Femur (tissue), 1 donor: ENCODE measurements around the gene DNAL4.

Experiments
- DNase-seq: peaks from one replicate; pipeline ENCODE4 v3.0.0-alpha.2; 2017

DNAL4 gene

DNA sequence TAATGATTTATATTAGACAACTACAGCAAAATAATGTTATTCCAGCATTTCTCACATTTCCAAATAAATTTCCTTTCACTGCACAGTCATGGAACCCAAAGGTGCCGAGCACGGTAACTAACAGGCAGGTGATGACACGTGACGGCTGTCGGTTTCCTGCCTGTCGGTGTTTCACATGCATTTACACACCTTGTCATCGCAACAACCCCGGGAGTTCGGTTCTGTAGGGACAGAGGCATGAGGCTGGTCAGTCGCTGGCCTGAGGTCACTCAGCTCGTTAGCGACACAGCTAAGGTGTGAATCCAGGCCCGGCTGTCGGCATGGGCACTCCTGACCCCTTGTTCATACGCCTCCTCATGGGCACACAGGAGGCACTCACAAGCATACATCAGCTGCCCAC lies 9.9 kb downstream of the DNAL4 start:
- no peak for DNase-seq

DNA sequence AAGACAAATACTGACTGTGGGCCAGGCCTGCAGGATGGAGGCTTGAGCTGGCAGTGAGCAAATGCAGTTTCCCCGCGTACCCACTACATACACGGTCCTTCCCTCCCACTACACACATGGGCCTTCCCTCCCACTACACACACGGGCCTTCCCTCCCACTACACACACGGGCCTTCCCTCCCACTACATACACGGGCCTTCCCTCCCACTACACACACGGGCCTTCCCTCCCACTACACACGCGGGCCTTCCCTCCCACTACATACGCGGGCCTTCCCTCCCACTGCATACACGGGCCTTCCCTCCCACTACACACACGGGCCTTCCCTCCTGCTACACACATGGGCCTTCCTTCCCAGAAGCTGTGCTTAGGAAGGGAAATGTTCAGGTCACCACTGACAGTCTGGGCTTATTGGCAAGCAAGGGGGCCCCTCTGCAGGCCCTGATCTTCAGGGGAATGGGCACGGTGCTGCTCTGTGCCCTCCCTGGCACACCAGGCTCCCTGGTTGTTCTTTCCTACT lies 10.8 kb downstream of the DNAL4 start:
- DNase-seq = no peak

DNA sequence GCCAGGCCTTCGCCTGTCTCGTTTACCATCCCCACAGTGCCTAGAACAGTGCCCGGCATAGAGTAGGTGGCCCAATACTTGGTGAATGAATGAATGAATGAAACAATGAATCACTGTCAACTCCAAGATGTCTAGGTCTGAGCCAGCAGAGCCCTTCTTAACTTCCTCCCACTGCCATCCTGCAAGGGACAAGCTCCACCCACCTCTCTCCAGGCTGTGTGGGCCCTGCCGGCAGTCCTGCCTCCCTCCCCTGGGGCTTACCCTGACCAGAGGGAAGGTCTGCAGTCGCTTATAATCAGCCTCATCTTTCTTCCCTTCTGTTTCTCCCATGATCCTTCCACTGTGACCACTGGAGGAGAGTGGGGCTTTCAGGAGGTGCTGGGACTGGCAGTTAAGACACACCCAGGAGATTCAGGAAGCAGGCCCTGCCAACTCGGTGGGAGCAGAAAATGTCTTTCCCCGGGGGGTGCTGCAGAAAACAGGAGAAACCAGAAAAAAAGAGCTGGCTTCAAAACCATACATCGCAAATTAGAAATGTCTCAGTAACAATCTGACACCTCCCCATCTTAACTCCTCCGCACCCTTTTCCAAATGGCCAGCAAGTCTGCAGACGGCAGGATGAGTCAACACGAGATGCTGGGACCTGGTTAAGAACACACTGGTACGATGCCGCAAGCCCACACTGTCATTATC lies 11.4 kb downstream of the DNAL4 start:
- peak; percentile 61 for DNase-seq

GRCh38 chr22:38781033-38781432 lies 12.9 kb downstream of the DNAL4 start:
- no peak for DNase-seq

GRCh38 chr22:38777087-38777671 lies 16.8 kb downstream of the DNAL4 start:
- no peak for DNase-seq

GRCh38 chr22:38776086-38776485 lies 17.9 kb downstream of the DNAL4 start:
- no peak for DNase-seq

GRCh38 chr22:38775656-38776055 lies 18.3 kb downstream of the DNAL4 start:
- DNase-seq = no peak

DNA sequence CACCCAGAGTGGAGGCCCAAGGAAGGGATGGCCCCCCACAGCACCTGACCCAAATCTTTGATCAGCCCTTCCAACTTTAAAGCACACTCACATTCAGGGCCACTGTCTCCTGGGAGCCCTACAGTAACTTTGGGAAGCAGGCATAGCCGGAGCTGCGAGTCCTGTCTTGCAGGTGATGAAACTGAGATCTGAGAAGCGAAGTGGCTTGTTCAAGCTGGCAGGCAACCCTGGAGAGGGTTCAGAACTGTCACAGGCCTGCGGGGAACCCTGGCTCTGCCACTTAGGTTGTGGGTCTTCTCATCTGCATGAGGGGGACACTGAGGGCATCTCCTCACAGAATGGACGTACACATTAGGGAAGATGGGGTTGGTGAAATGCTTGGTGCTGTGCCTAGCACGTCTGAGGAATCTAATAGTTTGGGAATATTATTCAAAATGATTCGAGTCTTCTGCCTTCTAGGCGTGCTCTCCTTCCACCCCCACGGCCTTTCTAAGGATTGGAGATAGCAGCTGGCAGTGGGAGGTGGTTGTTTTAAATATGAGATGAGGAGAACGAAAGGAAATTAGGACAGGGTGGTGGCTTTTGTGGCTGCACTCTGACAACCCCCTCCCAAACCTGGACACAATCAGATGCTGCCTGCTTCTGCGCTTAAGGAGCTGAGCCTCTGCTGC lies 19.3 kb downstream of the DNAL4 start:
- no peak for DNase-seq

GRCh38 chr22:38773363-38773946 lies 20.5 kb downstream of the DNAL4 start:
- DNase-seq = no peak

- no peak for DNase-seq
These were observed 21.4 kb downstream of the DNAL4 start for GRCh38 chr22:38772623-38772873.

GRCh38 chr22:38770257-38770949 lies 23.5 kb downstream of the DNAL4 start:
- DNase-seq = no peak

GRCh38 chr22:38768036-38768435 lies 25.9 kb downstream of the DNAL4 start:
- no peak for DNase-seq

DNA sequence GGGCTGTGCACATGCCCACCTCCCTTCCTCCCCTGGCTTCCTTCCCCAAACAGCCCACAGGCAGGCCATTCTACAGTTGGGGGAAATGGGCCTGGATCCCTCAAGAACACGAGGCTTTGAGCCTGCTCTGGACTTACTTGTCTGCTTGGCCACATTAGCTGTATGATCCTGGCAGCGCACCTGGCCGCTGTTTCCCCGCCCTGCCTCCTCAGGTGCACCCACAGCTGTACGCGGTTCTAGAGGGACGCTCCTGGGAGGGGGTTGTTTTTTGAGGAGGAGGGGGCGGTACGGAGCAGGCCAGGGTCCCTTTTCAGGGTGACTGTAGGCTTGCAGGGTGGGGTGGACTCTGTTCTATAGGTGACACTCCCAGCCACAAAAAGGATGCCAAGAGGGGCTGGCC lies 26.6 kb downstream of the DNAL4 start:
- no peak for DNase-seq

- DNase-seq = peak; percentile 55
These were observed 27.7 kb downstream of the DNAL4 start for GRCh38 chr22:38766076-38766777.

DNA sequence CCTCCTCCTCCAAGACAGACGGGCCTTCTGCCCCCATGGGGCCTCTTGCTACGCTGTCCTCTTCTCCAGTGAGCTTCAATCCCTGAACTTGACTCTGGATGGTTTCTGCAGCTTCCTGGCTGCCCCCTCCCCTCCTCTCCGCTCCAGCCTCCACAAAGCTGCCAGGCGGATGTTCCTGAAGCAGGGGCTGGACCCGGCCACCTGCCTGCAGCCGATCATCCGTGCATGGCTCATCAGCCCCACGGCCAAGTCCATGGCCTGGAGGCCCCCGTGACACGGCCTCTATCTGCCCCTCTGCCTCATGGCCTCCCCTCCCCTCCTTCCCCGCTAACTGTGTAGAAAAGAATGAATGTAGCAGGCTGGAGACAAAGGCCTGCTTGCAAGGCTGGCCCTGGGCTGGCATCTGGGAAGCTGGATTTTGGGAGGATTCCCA lies 31.4 kb downstream of the DNAL4 start:
- DNase-seq = no peak

GRCh38 chr22:38761202-38762162 lies 32.5 kb downstream of the DNAL4 start:
- DNase-seq = no peak

DNA sequence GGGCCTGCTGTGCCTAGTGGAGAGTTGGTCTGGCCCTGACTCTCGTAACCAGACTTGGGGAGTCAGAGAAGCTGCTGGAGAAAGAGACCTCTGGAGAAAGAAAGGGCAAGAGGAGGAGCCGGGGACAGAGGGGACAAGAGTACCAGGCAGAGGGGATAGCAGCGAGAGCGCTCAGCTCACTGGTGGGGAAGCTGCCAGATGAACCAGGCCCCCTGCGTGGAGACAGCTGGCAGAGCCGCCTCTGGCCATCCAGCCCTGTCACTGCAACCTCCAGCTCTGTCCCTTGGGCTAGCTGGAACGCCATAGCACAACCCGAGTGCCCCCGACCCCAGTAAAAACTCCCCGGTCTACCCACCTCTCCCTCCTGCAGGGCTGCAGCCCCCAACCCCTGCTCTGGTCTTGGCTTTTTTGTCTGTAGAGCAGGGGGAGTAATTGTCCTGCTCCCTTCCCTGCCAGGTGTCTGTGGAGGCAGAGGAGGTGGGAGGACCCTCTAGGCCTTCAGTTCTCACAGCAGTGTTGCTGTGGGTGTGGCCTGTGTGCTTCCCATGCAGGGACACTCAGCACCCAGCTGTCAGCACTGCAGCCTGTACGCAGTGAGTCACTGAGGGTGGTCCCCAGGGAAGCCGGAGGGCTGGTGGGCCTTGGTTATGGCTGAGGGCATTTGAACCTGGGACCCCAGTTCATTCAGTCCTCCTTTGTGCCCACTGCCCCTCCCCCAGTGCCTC lies 33.3 kb downstream of the DNAL4 start:
- DNase-seq = no peak

GRCh38 chr22:38759005-38759404 lies 34.9 kb downstream of the DNAL4 start:
- no peak for DNase-seq

- no peak for DNase-seq
These were observed 35.5 kb downstream of the DNAL4 start for GRCh38 chr22:38758276-38758945.

DNA sequence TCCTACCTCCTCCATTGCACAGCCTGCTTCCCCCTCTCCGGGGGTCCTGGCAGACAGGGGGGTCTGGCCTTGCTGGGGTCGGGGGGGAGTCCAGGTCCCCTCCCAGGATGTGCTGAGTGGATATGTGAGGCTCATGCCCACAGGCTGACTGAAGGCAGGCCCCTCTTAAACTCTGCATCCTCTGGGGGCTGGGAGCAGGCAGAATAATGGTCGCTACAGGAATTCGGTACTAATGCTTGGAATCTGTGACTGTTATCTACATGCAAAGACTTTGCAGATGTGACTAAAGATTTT lies 36.5 kb downstream of the DNAL4 start:
- DNase-seq = no peak
